Measurements from ENCODE around the gene INCA1. TPM values are rescaled to one million over a fixed set of nuclear protein-coding genes. Genes with fewer than 3 reads are reported as not detected.

The INCA1 gene
- total and polyA plus RNA-seq, 2 of the 13 experiments (the other 11 are each of a cell fraction or from before 2014, with no cell fraction given): 0.93 to 2.6 TPM

DNA sequence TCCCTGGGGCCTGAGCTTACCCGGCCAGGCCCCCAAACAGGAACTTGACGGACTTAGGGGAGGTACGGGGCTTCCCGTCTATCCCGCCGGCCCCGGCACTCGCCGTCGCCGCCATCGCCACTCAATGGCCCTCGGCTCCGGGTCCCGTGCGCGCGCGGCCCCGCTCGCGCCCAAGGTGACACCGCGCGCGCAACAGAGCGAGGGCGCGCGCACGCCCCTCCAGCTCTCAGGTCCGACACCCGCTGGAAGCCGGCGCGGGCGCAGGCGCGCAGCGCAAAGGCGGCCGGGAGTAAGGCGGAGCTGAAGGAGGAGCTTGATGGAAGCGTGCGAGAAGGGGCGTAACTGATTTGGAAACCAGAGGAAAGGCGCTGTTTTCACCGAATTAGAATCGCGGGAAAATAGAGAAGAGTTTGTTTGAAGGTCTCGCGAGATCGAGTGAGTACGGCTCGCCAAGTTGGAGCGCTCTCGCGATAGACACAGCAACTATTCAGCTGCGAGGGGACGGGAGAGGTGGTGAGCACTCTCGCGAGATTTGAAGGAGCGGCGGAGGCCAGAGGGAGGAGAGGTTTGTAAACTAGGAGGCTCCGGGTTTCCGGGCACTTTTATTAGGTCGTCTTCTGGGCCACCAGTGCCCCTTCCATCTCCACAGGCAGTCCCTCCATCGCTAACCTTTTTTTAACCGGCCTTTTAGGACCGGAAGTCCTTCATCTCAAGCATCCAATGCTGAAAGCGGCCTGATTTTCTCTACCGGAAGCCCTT is 57.3 kb downstream of the INCA1 start, which contains the start of the genes RNF167 and SLC25A11 (continued):
- no peak for TF ChIP-seq ZMYM3 (CRISPR knock-in tag; IDR thresholded peaks at IDR 0.05)
- no peak for TF ChIP-seq CC2D1A (CRISPR knock-in tag; IDR thresholded peaks at IDR 0.05)
- no peak for TF ChIP-seq ZNF382 (CRISPR knock-in tag; IDR thresholded peaks at IDR 0.05; ENCODE audit: borderline replicate concordance)
- TF ChIP-seq PCBP1 (IDR thresholded peaks at IDR 0.05; ENCODE audit: borderline replicate concordance, low read depth, low read length): no peak
- no peak for TF ChIP-seq ATF7-NPFF (CRISPR knock-in tag; IDR thresholded peaks at IDR 0.05; ENCODE audit: low read depth)
- TF ChIP-seq, protein P1, sequence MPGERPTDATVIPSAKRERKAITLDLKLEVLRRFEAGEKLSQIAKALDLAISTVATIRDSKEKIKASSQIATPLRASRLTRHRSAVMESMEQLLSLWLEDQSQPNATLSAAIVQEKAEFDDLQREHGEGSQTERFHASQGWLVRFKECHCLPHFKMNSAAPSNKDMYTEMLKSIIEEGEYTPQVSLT (CRISPR knock-in tag; IDR thresholded peaks at IDR 0.05; ENCODE audit: borderline replicate concordance, low read depth): no peak
- TF ChIP-seq SOX13 (IDR thresholded peaks at IDR 0.05): no peak
- TF ChIP-seq SOX13 (CRISPR knock-in tag; conservative IDR thresholded peaks at IDR 0.05 in 1 of 2, IDR thresholded peaks at IDR 0.05 in 1 of 2): no peak
- no peak for TF ChIP-seq ZNF12 (CRISPR knock-in tag; IDR thresholded peaks at IDR 0.05)
- TF ChIP-seq ZSCAN9 (CRISPR knock-in tag; IDR thresholded peaks at IDR 0.05; ENCODE audit: borderline replicate concordance): no peak
- TF ChIP-seq ZNF331 (CRISPR knock-in tag; IDR thresholded peaks at IDR 0.05): no peak
- no peak for TF ChIP-seq HDAC1 (CRISPR knock-in tag; IDR thresholded peaks at IDR 0.05)
- TF ChIP-seq ZBTB21 (CRISPR knock-in tag; IDR thresholded peaks at IDR 0.05): no peak
- TF ChIP-seq, protein P2, sequence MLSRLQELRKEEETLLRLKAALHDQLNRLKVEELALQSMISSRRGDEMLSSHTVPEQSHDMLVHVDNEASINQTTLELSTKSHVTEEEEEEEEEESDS (CRISPR knock-in tag; IDR thresholded peaks at IDR 0.05; ENCODE audit: borderline replicate concordance): no peak
- no peak for TF ChIP-seq ZNF180 (CRISPR knock-in tag; IDR thresholded peaks at IDR 0.05; ENCODE audit: borderline replicate concordance, low read depth)
- TF ChIP-seq, protein P3, sequence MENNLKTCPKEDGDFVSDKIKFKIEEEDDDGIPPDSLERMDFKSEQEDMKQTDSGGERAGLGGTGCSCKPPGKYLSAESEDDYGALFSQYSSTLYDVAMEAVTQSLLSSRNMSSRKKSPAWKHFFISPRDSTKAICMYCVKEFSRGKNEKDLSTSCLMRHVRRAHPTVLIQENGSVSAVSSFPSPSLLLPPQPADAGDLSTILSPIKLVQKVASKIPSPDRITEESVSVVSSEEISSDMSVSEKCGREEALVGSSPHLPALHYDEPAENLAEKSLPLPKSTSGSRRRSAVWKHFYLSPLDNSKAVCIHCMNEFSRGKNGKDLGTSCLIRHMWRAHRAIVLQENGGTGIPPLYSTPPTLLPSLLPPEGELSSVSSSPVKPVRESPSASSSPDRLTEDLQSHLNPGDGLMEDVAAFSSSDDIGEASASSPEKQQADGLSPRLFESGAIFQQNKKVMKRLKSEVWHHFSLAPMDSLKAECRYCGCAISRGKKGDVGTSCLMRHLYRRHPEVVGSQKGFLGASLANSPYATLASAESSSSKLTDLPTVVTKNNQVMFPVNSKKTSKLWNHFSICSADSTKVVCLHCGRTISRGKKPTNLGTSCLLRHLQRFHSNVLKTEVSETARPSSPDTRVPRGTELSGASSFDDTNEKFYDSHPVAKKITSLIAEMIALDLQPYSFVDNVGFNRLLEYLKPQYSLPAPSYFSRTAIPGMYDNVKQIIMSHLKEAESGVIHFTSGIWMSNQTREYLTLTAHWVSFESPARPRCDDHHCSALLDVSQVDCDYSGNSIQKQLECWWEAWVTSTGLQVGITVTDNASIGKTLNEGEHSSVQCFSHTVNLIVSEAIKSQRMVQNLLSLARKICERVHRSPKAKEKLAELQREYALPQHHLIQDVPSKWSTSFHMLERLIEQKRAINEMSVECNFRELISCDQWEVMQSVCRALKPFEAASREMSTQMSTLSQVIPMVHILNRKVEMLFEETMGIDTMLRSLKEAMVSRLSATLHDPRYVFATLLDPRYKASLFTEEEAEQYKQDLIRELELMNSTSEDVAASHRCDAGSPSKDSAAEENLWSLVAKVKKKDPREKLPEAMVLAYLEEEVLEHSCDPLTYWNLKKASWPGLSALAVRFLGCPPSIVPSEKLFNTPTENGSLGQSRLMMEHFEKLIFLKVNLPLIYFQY (CRISPR knock-in tag; IDR thresholded peaks at IDR 0.05; ENCODE audit: borderline replicate concordance): peak; percentile 69
- no peak for TF ChIP-seq U2AF1 (optimal IDR thresholded peaks at IDR 0.05; ENCODE audit: low read depth, low read length)
- TF ChIP-seq ARNTL (CRISPR knock-in tag; IDR thresholded peaks at IDR 0.05): peak; percentile 48; the same call in 1 of the 2 replicates
- TF ChIP-seq PHF20 (CRISPR knock-in tag; IDR thresholded peaks at IDR 0.05): peak; percentile 69; the same call in 1 of the 2 replicates
- TF ChIP-seq ZIK1 (CRISPR knock-in tag; IDR thresholded peaks at IDR 0.05; ENCODE audit: borderline replicate concordance, low read depth): 0 out of 2 replicates have a peak, but pooled peaks have one; percentile 43
- TF ChIP-seq ZNF839 (CRISPR knock-in tag; IDR thresholded peaks at IDR 0.05; ENCODE audit: borderline replicate concordance): no peak
- no peak for TF ChIP-seq MATR3 (CRISPR knock-in tag; IDR thresholded peaks at IDR 0.05)
- no peak for TF ChIP-seq ZNF678 (CRISPR knock-in tag; IDR thresholded peaks at IDR 0.05)
- TF ChIP-seq MTF2 (CRISPR knock-in tag; IDR thresholded peaks at IDR 0.05; ENCODE audit: borderline replicate concordance): no peak
- TF ChIP-seq NCOA5 (CRISPR knock-in tag; IDR thresholded peaks at IDR 0.05): no peak
- no peak; the same call in 1 of the 2 replicates for TF ChIP-seq ARNT2 (CRISPR knock-in tag; IDR thresholded peaks at IDR 0.05; ENCODE audit: low read depth)
- TF ChIP-seq ZNF3 (CRISPR knock-in tag; IDR thresholded peaks at IDR 0.05): no peak; the same call in 1 of the 2 replicates
- TF ChIP-seq ZNF572 (CRISPR knock-in tag; IDR thresholded peaks at IDR 0.05): no peak

Measured in HepG2 (cell line).